ENCODE data around the gene TRIO. TPM values are rescaled to one million over a fixed set of nuclear protein-coding genes. Genes with fewer than 3 reads are reported as not detected.

Gene TRIO
- total RNA-seq, 1 donor from 2014 or later: 200 TPM

DNA sequence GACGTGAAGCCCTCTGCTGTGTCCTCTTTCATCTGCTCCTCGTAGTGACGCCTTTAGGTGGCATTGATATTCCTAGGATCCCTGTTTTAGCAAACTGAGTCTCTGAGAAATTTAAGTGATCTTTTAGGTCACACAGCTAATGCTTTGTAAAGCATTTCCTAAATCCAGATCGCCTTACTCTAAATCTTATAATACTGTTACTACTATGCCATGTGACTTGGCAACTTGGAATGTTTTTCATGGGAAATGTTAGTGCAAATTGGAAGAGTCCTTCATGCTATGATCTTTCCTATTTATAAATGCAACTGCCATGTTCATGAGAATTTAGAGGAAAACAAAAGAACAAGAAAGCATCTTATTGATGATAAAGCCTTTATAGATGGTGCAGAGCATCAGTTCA, 212.2 kb downstream of the TRIO start:
- no peaks in the 10 kb centered on the region for H3K27me3 Mint-ChIP-seq (ENCODE audit: low read depth)
- peak overlapping the region; percentile 90 for H3K27ac Mint-ChIP-seq (ENCODE audit: unreplicated experiment)
- no peak overlapping the region for H3K4me3 Mint-ChIP-seq (ENCODE audit: unreplicated experiment)
- DNase-seq (ENCODE audit: low spot score): no peak
- H3K4me1 Mint-ChIP-seq (ENCODE audit: low read depth): peaks cover 56% of the 10 kb centered on the region
- H3K36me3 Mint-ChIP-seq (ENCODE audit: low read depth): peaks cover 12% of the 10 kb centered on the region
- no peaks in the 10 kb centered on the region for H3K9me3 Mint-ChIP-seq (ENCODE audit: low read depth)
- TF ChIP-seq, protein P1, sequence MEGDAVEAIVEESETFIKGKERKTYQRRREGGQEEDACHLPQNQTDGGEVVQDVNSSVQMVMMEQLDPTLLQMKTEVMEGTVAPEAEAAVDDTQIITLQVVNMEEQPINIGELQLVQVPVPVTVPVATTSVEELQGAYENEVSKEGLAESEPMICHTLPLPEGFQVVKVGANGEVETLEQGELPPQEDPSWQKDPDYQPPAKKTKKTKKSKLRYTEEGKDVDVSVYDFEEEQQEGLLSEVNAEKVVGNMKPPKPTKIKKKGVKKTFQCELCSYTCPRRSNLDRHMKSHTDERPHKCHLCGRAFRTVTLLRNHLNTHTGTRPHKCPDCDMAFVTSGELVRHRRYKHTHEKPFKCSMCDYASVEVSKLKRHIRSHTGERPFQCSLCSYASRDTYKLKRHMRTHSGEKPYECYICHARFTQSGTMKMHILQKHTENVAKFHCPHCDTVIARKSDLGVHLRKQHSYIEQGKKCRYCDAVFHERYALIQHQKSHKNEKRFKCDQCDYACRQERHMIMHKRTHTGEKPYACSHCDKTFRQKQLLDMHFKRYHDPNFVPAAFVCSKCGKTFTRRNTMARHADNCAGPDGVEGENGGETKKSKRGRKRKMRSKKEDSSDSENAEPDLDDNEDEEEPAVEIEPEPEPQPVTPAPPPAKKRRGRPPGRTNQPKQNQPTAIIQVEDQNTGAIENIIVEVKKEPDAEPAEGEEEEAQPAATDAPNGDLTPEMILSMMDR (IDR thresholded peaks at IDR 0.05): no peak

GRCh38 chr5:14356305-14356704, 213.2 kb downstream of the TRIO start:
- Mint-ChIP-seq H3K4me3 (ENCODE audit: unreplicated experiment) (no peak overlapping the region), H3K27me3 (ENCODE audit: low read depth) (no peaks in the 10 kb centered on the region), H3K4me1 (ENCODE audit: low read depth) (peaks cover 56% of the 10 kb centered on the region), H3K9me3 (ENCODE audit: low read depth) (no peaks in the 10 kb centered on the region), H3K36me3 (ENCODE audit: low read depth) (peaks cover 19% of the 10 kb centered on the region), H3K27ac (ENCODE audit: unreplicated experiment) (no peak overlapping the region)
- TF ChIP-seq, protein P1 (IDR thresholded peaks at IDR 0.05): no peak
- DNase-seq (ENCODE audit: low spot score): no peak

GRCh38 chr5:14357441-14357840, 214.3 kb downstream of the TRIO start:
- H3K27me3 Mint-ChIP-seq (ENCODE audit: low read depth): no peaks in the 10 kb centered on the region
- peaks cover 51% of the 10 kb centered on the region for H3K4me1 Mint-ChIP-seq (ENCODE audit: low read depth)
- DNase-seq (ENCODE audit: low spot score): no peak
- H3K27ac Mint-ChIP-seq (ENCODE audit: unreplicated experiment): peak overlapping the region; percentile 58
- H3K4me3 Mint-ChIP-seq (ENCODE audit: unreplicated experiment): no peak overlapping the region
- TF ChIP-seq, protein P1 (IDR thresholded peaks at IDR 0.05): no peak
- peaks cover 25% of the 10 kb centered on the region for H3K36me3 Mint-ChIP-seq (ENCODE audit: low read depth)
- no peaks in the 10 kb centered on the region for H3K9me3 Mint-ChIP-seq (ENCODE audit: low read depth)

- DNase-seq (ENCODE audit: low spot score): no peak
- Mint-ChIP-seq H3K9me3 (ENCODE audit: low read depth) (no peaks in the 10 kb centered on the region), H3K27me3 (ENCODE audit: low read depth) (no peaks in the 10 kb centered on the region), H3K4me3 (ENCODE audit: unreplicated experiment) (no peak overlapping the region), H3K27ac (ENCODE audit: unreplicated experiment) (no peak overlapping the region), H3K36me3 (ENCODE audit: low read depth) (peaks cover 27% of the 10 kb centered on the region), H3K4me1 (ENCODE audit: low read depth) (peaks cover 47% of the 10 kb centered on the region)
- TF ChIP-seq, protein P1 (IDR thresholded peaks at IDR 0.05): no peak
These were observed 214.7 kb downstream of the TRIO start for GRCh38 chr5:14357851-14358250.

DNA sequence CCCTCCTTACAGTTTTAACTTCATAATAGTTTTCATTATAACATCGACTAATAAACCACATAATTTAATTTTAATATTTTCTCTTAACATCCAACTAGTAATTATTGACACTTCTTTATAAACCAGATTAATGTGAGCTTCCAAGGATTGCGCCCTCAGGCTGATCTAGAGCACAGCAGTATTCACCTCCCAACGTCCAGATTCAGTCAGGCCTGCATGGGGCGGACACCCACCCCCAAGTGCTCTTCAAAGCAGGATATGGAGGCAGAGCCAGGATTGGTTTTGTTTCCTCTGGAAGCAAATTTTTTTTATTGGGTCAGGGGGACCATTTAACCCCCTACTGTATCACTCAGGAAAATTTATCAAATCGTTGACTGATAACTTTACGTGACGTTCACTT, 215.4 kb downstream of the TRIO start:
- no peak overlapping the region for H3K4me3 Mint-ChIP-seq (ENCODE audit: unreplicated experiment)
- no peaks in the 10 kb centered on the region for H3K27me3 Mint-ChIP-seq (ENCODE audit: low read depth)
- DNase-seq (ENCODE audit: low spot score): no peak
- H3K9me3 Mint-ChIP-seq (ENCODE audit: low read depth): no peaks in the 10 kb centered on the region
- peak overlapping the region; percentile 22 for H3K27ac Mint-ChIP-seq (ENCODE audit: unreplicated experiment)
- H3K36me3 Mint-ChIP-seq (ENCODE audit: low read depth): peaks cover 29% of the 10 kb centered on the region
- TF ChIP-seq, protein P1 (IDR thresholded peaks at IDR 0.05): no peak
- H3K4me1 Mint-ChIP-seq (ENCODE audit: low read depth): peaks cover 40% of the 10 kb centered on the region

Data from chondrocyte (in vitro differentiated cells).